MV-4-11 (cell line): ENCODE data around the gene TRIP13.
"Not testable (repeated sequence)": the region's sequence is repeated elsewhere in the genome, so short reads cannot be mapped to it uniquely, and the experiment has no call there.

Experiments
- DNase-seq: peaks from one replicate; lab custom pipeline; 2025; lab: John Stamatoyannopoulos, UW

Gene TRIP13

DNA sequence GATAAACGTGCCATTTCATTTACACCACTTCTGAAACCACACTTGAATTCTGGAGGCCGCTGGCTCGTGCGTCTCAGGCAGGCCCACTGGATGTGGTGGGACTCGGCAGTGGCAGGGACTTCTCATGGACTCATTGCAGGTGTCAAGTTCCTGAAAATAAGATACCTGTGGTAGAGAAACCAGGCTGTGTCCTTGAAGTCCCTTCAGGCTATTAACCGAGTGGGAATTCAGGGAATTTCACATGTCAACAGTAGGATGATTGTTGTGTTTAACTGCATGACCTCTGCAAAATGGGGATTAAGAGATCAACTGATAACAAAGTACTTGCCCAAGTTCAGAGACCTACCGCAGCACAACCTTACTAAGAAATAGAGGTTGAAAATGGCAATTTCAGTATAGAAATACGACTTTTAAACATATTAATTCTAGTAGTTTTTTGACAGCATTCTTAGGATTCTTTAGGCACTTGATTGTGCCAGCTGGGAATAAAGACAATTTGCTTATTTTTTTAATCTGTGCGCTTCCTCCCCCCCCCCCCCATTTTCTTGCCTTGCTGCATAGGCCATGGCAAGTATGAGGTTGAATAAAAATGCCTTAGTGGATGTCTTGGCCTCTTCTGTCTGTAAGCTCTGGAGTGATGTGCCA is 26.8 kb downstream of the TRIP13 start:
- no peak for DNase-seq

DNA sequence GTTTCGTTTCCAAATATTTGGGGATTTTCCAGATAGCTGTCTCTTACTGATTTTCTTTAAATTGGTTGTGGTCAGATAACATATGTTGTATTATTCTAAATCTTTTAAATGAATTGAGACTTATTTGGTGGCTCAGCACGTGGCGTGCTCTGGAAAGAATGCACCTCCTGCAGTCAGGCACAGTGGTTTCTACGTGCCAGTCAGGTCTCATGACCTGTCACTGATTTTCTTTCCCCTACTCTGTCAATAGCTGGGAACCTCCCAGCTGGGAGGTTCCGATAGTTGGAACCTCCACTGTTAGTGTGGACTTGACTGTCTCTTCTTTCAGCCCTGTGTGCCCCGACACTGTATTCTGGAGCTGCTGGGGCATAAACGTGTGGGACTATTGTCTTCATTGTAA is 27.6 kb downstream of the TRIP13 start:
- DNase-seq, result no peak

- DNase-seq, result no peak
These were observed 29.1 kb downstream of the TRIP13 start for GRCh38 chr5:921456-922435.

GRCh38 chr5:922436-923280 is 30.0 kb downstream of the TRIP13 start:
- DNase-seq, result no peak

GRCh38 chr5:923281-923873 is 30.7 kb downstream of the TRIP13 start:
- peak; percentile 79 for DNase-seq

DNA sequence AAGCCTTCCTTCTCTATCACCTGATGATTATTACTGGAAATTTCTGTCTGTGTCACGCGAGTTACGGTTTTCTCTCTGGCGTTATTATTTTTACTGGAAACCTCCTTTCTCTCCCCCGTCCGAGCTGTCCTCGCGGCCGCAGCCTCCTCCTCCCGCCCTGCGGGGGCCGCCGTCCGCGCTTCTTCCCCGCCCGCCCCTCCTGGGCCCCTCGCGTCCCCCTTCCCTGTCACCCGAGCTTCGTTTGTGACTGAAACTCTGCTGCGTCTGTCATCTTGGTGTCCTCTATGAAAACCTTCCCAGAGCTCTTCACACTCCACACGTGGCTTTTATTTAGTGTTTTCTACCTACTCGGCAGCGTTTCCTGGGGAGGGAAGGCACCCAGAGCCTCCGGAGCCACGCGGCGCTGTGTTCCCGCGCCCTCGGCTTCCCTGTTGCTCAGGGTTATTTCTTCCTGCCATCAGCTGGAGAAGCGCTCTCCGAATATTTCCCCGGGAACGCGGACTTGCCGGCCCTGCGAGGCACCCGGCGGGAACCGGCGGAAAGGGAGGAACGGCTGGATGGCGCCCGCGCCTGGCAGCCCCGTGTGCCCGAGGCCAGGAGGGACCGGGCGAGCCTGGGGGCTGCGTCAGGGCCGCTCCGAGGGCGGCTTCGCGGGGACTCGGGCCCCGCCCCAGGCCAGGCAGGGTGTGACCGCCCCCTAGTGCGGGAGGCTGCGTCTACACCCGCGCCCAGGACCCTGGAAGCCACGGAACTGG is 33.9 kb downstream of the TRIP13 start:
- DNase-seq, result no peak

DNA sequence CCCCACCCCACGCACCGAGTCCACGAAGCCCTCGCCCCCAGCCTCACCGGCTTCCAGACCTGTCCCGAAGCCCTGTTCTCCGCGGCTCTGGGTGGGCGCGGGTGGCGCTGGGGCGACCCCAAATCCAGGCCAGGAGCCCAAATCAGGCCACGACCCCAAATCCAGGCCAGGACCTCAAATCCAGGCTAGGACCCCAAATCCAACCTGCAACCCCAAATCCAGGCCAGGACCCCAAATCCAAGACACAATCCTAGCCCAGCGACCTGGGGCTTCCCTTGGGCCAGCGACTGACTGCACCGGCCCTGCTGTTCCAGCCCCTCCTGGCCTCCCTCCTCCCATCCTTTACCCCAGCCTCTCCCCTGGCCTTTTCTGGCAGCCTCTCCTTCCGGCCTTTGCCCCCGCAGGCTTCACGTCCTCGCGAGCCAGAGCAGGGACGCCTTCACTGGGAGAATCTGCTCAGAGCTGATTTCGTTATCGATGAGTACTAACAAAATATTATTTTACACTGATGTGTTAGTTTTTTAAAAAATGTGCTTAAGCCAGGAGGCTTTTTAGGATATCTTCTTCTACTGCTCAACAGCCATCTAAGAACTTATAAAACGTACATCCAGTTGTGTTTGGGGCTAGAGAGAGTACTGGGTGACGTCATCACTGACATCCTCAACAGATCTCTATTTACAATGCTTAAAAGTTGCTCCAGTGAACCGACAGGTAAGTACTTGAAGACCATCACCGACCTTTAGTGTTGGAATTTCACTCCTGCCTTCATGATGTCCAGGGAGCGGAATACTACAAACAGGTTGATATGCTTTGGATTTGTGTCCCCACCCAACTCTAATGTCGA is 34.7 kb downstream of the TRIP13 start:
- DNase-seq, result no peak

- not testable (repeated sequence) for DNase-seq
These were observed 36.5 kb downstream of the TRIP13 start for GRCh38 chr5:929182-929581.

GRCh38 chr5:929596-929995 is 36.9 kb downstream of the TRIP13 start:
- no peak for DNase-seq

GRCh38 chr5:930866-931265 is 38.2 kb downstream of the TRIP13 start:
- DNase-seq, result no peak

DNA sequence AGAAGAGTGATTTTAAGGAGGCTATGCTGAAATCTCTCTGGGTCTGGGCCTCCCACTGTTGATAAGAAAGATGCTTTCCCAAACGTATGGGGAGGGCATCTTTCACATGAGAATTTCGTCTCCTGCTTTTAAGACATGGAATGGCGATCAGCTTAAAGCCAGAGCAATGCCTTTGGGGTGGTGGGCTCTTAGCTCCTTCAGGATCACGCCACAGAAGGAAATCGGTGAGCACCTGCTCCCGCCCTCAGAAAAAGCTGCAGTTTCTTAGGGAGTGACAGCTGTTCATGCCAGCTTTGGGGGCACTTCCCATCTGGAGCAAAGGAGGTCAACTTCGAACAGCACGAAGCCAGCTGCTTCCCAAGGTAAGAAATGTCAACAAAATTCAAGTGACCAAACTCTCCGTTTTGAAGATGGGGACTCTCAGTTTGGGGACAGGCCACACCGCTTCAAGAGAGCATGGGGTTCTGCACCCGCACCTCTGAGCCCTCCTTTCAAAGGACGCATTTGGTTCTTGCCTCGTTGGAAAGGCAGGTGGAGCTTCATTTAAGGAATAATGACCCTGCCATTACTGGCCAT is 39.0 kb downstream of the TRIP13 start:
- DNase-seq, result no peak

DNA sequence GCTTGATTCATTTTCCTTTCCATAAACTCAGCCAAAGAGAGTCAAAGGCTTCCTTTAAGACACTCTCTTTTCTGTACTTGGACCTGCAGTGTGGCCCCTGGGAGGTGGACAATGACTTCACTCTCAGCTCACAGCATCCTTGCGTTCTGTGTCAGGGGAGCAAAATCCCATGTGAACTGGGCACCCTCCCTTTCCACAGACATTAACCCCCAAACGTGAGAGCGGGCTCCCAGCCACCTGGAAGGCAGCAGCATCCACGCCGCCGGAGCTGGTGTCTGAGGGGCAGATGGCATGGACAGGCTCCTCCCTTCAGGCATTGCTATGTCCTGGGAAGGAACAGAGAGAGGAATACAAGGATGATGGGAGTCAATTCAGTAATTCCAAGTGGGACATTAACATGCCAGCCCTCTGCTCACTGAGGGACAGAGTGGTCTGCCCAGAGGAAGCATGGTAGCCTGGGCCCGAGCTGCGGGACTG is 39.5 kb downstream of the TRIP13 start:
- no peak for DNase-seq

GRCh38 chr5:932628-933250 is 40.1 kb downstream of the TRIP13 start:
- no peak for DNase-seq

- DNase-seq, result no peak
These were observed 40.7 kb downstream of the TRIP13 start for GRCh38 chr5:933251-933861.

DNA sequence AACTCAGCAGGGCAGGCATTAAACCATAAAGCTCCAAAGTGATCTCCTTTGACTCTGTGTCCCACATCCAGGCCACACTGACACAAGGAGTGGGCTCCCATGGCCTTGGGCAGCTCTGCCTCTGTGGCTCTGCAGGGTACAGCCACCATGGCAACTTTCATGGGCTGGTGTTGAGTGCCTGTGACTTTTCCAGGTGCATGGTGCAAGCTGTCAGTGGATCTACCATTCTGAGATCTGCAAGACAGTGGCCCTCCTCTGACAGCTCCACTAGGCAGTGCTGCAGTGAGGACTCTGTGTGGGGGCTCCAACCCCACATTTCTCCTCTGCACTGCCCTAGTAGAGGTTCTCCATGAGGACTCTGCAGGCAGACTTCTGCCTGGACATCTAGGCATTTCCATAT is 41.3 kb downstream of the TRIP13 start:
- not testable (repeated sequence) for DNase-seq

GRCh38 chr5:934381-934967 is 41.8 kb downstream of the TRIP13 start:
- peak; percentile 2 for DNase-seq

GRCh38 chr5:935510-936084 is 42.9 kb downstream of the TRIP13 start:
- peak; percentile 80 for DNase-seq
